ENCODE data around the gene EPS15.

Gene EPS15

DNA sequence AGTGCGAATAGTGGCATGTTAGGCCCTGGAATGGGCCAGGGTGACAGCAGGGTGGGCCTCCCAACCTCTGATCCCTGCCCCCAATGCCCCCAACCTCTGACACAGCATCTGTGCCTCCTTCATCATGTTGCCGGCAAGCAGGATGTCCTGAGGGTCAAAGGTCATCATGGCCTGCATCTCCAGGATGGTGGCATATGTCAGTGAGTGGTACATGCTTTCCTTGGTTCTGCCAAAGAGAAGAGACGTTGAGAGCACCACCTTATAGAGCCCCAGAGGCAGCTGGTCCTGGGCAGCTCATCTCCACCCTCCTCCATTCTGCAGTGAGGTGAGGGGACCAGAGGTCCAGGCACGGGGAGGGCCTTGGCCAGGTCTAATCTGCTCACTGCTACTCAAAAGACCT, 206.3 kb downstream of the EPS15 start (continued):
- TF ChIP-seq ZNF341 (tag by site-specific recombination; IDR thresholded peaks at IDR 0.05; ENCODE audit: low read depth) (no peak), ZNF610 (tag by site-specific recombination; IDR thresholded peaks at IDR 0.05; ENCODE audit: borderline replicate concordance) (no peak), ZNF670 (tag by site-specific recombination; IDR thresholded peaks at IDR 0.05; ENCODE audit: low read depth) (no peak), ZBTB48 (tag by site-specific recombination; IDR thresholded peaks at IDR 0.05) (no peak), ZNF324 (tag by site-specific recombination; IDR thresholded peaks at IDR 0.05) (no peak), ZNF404 (tag by site-specific recombination; IDR thresholded peaks at IDR 0.05) (no peak)
- TF ChIP-seq, protein P1, sequence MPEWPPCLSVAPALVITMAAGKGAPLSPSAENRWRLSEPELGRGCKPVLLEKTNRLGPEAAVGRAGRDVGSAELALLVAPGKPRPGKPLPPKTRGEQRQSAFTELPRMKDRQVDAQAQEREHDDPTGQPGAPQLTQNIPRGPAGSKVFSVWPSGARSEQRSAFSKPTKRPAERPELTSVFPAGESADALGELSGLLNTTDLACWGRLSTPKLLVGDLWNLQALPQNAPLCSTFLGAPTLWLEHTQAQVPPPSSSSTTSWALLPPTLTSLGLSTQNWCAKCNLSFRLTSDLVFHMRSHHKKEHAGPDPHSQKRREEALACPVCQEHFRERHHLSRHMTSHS (tag by site-specific recombination; IDR thresholded peaks at IDR 0.05) = no peak
- TF ChIP-seq, protein P2, sequence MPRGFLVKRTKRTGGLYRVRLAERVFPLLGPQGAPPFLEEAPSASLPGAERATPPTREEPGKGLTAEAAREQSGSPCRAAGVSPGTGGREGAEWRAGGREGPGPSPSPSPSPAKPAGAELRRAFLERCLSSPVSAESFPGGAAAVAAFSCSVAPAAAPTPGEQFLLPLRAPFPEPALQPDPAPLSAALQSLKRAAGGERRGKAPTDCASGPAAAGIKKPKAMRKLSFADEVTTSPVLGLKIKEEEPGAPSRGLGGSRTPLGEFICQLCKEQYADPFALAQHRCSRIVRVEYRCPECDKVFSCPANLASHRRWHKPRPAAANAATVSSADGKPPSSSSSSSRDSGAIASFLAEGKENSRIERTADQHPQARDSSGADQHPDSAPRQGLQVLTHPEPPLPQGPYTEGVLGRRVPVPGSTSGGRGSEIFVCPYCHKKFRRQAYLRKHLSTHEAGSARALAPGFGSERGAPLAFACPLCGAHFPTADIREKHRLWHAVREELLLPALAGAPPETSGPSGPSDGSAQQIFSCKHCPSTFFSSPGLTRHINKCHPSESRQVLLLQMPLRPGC (tag by site-specific recombination; IDR thresholded peaks at IDR 0.05) = no peak

DNA sequence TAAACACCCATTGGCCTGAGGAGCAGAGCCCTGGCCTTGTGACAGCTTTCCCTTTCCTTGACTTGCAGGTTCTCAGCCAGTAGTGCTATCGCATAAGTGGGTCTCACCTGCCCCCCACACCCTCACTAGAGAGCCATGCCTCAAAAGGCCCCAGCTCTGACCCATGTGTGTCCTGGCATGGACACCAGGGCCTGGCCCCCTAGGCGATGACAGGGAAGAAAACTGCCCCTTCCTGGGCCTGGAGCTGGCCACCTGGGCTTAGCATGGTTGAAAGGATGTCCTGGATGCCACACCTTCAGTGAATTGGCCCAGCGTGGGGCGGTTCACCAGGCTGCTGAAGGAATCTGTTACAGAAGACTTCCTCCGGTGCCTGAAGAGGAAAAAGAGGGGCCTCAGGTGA, 207.2 kb downstream of the EPS15 start:
- Histone ChIP-seq H3K4me3 (ENCODE audit: low read depth, low read length) (no peak overlapping the region), H3K36me3 (ENCODE audit: control insufficient read depth in 2 of 2, insufficient read depth in 1 of 2, low read length in 2 of 2) (peaks cover 0 to 41% of the 10 kb centered on the region in 2 experiments; a peak in 1 of 3 replicates), H3K4me1 (ENCODE audit: control insufficient read depth, insufficient read depth, low read length) (no peaks in the 10 kb centered on the region), H3K9me3 (ENCODE audit: control insufficient read depth, insufficient read depth, low read depth, low read length) (no peaks in the 10 kb centered on the region), H3K27ac (ENCODE audit: extremely low read depth, low read depth, low read length) (no peak overlapping the region)
- CTCF ChIA-PET = interaction anchor here (1.0 to 2.6 kb wide), 3 partner anchors 16 to 457 kb away, joined by 3 to 13 read pairs (median 4); no protein-coding TSS in a partner anchor
- TF ChIP-seq, protein P3, sequence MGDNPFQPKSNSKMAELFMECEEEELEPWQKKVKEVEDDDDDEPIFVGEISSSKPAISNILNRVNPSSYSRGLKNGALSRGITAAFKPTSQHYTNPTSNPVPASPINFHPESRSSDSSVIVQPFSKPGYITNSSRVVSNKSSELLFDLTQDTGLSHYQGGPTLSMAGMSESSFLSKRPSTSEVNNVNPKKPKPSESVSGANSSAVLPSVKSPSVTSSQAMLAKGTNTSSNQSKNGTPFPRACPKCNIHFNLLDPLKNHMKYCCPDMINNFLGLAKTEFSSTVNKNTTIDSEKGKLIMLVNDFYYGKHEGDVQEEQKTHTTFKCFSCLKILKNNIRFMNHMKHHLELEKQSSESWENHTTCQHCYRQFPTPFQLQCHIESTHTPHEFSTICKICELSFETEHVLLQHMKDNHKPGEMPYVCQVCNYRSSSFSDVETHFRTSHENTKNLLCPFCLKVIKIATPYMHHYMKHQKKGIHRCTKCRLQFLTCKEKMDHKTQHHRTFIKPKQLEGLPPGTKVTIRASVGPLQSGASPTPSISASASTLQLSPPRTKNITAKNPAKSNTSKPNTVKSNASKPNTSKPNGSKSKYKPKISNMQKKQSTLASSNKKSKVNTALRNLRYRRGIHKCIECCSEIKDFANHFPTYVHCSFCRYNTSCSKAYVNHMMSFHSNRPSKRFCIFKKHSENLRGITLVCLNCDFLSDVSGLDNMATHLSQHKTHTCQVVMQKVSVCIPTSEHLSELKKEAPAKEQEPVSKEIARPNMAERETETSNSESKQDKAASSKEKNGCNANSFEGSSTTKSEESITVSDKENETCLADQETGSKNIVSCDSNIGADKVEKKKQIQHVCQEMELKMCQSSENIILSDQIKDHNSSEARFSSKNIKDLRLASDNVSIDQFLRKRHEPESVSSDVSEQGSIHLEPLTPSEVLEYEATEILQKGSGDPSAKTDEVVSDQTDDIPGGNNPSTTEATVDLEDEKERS (tag by site-specific recombination; IDR thresholded peaks at IDR 0.05) = no peak
- no peak for TF ChIP-seq ZBTB7A (tag by site-specific recombination; IDR thresholded peaks at IDR 0.05; ENCODE audit: low read depth)
- no peak for TF ChIP-seq ZNF174 (tag by site-specific recombination; IDR thresholded peaks at IDR 0.05)
- TF ChIP-seq ZNF292 (tag by site-specific recombination; IDR thresholded peaks at IDR 0.05; ENCODE audit: borderline replicate concordance, low read depth) = no peak
- no peak for TF ChIP-seq REPIN1 (tag by site-specific recombination; IDR thresholded peaks at IDR 0.05; ENCODE audit: low read depth)
- TF ChIP-seq, protein P4, sequence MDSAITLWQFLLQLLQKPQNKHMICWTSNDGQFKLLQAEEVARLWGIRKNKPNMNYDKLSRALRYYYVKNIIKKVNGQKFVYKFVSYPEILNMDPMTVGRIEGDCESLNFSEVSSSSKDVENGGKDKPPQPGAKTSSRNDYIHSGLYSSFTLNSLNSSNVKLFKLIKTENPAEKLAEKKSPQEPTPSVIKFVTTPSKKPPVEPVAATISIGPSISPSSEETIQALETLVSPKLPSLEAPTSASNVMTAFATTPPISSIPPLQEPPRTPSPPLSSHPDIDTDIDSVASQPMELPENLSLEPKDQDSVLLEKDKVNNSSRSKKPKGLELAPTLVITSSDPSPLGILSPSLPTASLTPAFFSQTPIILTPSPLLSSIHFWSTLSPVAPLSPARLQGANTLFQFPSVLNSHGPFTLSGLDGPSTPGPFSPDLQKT (IDR thresholded peaks at IDR 0.05; ENCODE audit: borderline replicate concordance, low read depth, low read length) = no peak
- TF ChIP-seq ZNF707 (tag by site-specific recombination; IDR thresholded peaks at IDR 0.05) = no peak
- no peak for TF ChIP-seq ZFP3 (tag by site-specific recombination; IDR thresholded peaks at IDR 0.05; ENCODE audit: low read depth)
- no peak for TF ChIP-seq ZNF214 (tag by site-specific recombination; IDR thresholded peaks at IDR 0.05; ENCODE audit: borderline replicate concordance)
- TF ChIP-seq, protein P5, sequence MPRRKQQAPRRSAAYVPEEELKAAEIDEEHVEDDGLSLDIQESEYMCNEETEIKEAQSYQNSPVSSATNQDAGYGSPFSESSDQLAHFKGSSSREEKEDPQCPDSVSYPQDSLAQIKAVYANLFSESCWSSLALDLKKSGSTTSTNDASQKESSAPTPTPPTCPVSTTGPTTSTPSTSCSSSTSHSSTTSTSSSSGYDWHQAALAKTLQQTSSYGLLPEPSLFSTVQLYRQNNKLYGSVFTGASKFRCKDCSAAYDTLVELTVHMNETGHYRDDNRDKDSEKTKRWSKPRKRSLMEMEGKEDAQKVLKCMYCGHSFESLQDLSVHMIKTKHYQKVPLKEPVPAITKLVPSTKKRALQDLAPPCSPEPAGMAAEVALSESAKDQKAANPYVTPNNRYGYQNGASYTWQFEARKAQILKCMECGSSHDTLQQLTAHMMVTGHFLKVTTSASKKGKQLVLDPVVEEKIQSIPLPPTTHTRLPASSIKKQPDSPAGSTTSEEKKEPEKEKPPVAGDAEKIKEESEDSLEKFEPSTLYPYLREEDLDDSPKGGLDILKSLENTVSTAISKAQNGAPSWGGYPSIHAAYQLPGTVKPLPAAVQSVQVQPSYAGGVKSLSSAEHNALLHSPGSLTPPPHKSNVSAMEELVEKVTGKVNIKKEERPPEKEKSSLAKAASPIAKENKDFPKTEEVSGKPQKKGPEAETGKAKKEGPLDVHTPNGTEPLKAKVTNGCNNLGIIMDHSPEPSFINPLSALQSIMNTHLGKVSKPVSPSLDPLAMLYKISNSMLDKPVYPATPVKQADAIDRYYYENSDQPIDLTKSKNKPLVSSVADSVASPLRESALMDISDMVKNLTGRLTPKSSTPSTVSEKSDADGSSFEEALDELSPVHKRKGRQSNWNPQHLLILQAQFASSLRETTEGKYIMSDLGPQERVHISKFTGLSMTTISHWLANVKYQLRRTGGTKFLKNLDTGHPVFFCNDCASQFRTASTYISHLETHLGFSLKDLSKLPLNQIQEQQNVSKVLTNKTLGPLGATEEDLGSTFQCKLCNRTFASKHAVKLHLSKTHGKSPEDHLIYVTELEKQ (tag by site-specific recombination; IDR thresholded peaks at IDR 0.05; ENCODE audit: borderline replicate concordance) = no peak
- TF ChIP-seq ZNF324 (tag by site-specific recombination; IDR thresholded peaks at IDR 0.05) = no peak
- no peak for TF ChIP-seq MEIS1 (CRISPR knock-in tag; IDR thresholded peaks at IDR 0.05; ENCODE audit: borderline replicate concordance)
- no peak for TF ChIP-seq ZNF670 (tag by site-specific recombination; IDR thresholded peaks at IDR 0.05; ENCODE audit: low read depth)
- no peak for TF ChIP-seq ZNF529 (tag by site-specific recombination; IDR thresholded peaks at IDR 0.05; ENCODE audit: insufficient replicate concordance)
- TF ChIP-seq ZNF350 (tag by site-specific recombination; IDR thresholded peaks at IDR 0.05) = no peak
- TF ChIP-seq, protein P6, sequence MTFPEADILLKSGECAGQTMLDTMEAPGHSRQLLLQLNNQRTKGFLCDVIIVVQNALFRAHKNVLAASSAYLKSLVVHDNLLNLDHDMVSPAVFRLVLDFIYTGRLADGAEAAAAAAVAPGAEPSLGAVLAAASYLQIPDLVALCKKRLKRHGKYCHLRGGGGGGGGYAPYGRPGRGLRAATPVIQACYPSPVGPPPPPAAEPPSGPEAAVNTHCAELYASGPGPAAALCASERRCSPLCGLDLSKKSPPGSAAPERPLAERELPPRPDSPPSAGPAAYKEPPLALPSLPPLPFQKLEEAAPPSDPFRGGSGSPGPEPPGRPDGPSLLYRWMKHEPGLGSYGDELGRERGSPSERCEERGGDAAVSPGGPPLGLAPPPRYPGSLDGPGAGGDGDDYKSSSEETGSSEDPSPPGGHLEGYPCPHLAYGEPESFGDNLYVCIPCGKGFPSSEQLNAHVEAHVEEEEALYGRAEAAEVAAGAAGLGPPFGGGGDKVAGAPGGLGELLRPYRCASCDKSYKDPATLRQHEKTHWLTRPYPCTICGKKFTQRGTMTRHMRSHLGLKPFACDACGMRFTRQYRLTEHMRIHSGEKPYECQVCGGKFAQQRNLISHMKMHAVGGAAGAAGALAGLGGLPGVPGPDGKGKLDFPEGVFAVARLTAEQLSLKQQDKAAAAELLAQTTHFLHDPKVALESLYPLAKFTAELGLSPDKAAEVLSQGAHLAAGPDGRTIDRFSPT (tag by site-specific recombination; IDR thresholded peaks at IDR 0.05) = no peak
- POLR2A ChIA-PET = interaction anchor here (0.5 kb wide), 1 partner anchor 63 kb away, joined by 3 read pairs; no protein-coding TSS in a partner anchor
